GM18508 (cell line): ENCODE data around the gene PLP1.

Source experiments
- ATAC-seq: cut with Tn5 transposase; IDR thresholded peaks from one replicate; pipeline ENCODE4 v1.9.1; 2021; ENCODE audit warnings: moderate number of reproducible peaks; ENCODE audit not compliant: insufficient read depth, unreplicated experiment

PLP1 gene

DNA sequence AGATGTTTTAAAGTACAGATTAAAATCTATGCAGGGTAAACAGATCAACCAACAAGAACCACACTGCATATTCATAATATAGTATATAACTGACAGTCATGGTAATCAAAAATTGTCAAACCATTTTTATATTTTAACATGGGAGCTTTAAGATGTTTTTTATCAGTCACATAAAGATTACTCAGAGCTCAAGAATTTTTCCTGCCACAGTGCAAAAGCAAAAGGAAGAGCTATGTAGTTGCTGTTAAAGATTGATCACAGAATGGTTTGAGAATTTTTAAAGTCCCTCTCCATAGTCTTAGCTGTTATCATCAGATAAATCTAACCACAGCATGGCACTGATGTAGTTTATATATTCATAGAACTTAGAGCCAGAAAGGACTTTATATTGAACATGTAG lies 47.0 kb downstream of the PLP1 start:
- ATAC-seq = no peak

DNA sequence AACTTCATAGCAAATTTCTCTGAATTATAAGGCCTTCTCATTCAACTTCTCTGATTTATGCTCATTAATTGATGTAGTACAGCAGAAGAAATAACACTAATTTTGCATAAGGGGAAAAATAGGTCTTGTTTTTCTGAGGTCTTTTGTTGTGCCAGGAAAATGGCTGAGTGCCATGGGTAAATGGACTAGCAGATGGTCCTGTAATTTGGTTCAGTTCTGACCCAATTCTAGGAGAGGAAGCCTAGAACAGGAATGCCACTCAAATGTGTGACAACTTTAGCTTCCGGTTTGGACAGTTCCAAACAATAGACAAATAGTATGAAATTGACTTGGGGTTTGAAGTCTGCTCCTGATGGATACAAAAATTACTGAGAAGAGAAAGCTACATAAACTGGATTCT lies 49.2 kb downstream of the PLP1 start:
- ATAC-seq = no peak

DNA sequence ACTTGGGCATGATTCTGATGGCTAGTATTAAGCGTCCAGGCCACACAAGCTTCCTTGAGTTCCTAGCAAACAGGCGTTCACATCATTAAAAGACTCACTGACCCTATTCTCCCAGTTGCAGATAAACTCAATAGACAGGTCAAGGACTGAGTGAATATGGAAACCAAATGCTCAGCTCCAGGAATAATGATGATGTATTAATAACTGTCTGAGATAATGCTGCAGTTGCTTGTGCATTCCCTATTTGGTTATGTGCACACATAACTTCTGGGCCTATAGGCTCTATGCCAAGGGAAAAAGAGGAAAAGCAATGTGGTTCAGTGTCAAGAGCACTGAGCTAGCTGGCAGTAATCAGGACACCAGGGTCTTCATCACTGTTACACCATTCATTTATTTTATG lies 51.9 kb downstream of the PLP1 start:
- ATAC-seq = no peak

DNA sequence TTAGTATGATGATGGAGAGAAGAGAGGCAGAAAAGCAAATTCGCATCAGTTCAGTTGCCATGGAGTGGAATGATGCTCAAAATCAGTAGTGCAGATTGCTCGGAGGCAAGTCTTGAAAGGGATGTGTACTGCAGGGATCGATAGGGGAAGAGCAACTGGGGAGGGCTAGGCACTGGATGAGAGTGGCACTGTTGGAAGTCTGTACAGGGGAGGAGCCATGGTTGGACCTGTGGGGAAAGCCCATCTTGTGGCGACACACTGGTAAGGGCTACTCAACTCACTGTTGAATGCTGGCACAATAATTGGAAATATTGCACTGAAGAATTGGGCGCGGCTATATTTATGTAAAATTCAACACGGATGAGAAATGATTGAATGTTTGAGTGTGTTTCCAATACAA lies 54.2 kb downstream of the PLP1 start:
- no peak for ATAC-seq

DNA sequence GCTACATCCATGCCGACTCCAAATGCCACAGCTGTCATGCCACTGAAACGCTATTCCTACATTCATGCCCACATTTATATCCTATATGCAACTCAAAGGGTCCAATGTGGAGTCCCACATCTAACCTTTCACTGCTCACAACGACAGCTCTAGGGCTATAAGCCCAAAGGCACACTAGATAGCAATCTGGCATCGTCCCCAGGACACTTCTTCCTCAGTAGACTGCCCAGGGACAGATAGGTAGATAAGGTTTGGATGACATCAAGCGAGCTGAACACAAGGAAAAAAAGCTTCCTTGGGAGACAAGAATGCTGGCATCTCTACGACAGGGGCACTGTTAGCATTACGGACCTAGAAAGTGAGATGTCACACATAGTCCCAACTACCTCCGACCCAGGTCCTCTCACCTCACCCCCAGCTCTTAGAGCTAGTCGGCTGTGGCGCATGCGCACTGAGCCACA lies 54.7 kb downstream of the PLP1 start:
- no peak for ATAC-seq

GRCh38 chrX:103831803-103832544 lies 55.3 kb downstream of the PLP1 start, which contains the start of gene RAB9B:
Gene RAB9B (minus strand): TSS chrX:103832257. CDS start chrX:103825784, 6,473 bp downstream.
- no peak for ATAC-seq

DNA sequence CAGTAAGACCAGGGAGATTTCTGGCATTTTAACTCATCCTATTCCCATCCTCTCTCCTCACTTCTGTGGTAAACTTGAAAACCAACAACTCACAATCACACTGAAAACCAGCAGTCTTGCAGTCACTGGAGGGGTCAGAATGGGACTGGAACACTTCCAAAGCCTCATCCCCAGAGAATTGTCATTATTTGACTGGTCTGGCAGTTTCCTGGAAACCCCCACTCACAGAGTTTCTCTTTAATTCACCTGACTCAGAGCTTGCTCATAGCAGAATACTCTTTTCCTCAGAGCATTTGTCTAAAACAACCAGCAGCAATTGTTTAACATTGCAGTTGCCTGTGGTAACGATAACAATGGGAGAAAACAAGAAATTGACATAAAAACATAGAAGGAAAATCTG lies 62.8 kb downstream of the PLP1 start:
- ATAC-seq = no peak
